GM21360 (cell line): ENCODE data around the gene CTSD.

ENCODE experiments used
- ATAC-seq: cut with Tn5 transposase; IDR thresholded peaks from one replicate; pipeline ENCODE4 v1.9.1; 2021; ENCODE audit warnings: mild to moderate bottlenecking, moderate library complexity; ENCODE audit not compliant: unreplicated experiment

The CTSD gene

DNA sequence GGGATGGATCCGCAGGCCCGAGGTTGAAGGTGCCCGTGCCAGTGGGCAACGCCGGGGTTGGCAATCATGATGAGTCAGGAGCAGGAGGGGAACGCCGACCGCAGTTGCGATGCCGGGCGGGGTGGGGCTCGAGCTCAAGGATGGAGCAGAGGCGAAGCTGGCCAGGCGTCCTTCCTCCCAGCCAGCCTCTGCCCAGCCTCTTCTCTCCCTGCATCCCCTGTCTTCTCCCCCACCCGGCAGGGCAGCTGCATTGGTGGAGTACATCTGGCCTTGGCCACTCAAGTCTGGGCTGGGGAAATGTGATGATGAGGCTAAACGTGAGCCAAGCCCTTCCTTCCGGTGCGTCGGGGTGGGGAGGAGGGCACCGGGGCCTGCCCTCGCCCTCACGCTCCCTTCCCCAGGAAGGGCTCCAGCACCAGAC, 17.2 kb downstream of the CTSD start:
- no peak for ATAC-seq

DNA sequence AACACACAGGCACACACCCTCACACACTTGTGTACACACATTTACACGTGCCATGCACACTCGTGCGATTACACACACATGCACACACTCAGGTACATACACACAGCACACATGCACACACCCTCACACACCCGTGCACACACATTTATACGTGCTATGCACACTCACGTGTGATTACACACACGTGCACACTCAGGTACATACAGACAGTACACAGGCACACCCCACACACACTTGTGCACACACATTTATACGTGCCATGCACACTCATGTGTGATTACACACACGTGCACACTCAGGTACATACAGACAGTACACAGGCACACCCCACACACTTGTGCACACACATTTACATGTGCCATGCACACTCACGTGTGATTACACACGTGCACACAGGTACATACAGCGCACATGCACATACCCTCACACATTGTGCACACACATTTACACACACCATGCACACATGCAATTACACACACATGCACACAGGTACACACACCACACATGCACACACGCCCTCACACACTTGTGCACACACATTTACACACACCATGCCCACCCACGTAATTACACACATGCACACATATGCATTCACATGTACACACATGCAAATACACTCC, 17.9 kb downstream of the CTSD start:
- no peak for ATAC-seq

DNA sequence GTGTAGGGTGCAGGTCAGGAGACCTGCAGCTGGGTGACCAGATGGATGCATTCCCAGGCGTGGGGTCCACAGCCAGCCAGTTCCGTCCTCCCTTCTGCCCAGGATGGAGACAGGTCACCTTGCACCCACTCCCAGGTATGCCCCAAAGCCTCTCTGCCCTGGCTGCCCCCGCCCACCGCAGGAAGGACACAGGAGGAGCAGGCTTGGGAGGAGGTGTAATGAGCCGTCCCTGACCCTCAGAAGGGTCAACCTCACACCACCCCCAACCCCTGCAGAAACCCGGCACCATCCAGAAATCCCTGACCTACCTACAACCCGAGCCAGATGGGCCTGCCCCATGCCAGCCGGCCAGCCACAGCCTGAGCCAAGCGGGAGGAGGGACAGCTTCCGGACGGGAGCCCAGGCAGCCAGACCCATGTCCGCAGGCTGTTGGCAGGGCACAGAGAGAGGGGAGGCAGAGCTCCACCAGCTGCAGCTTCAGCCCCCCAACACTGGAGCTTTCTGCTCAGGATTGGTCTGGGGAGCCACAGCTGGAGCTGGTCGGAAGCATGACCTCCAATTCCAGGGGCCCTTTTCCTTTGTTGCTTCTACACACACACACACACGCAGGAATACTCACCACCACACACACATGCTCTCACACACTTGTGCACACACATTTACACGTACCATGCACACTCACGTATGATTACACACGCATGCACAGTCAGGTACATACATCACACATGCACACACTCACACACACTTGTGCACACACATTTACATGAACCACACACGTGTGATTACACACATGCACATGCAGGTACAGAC, 18.6 kb downstream of the CTSD start:
- no peak for ATAC-seq

DNA sequence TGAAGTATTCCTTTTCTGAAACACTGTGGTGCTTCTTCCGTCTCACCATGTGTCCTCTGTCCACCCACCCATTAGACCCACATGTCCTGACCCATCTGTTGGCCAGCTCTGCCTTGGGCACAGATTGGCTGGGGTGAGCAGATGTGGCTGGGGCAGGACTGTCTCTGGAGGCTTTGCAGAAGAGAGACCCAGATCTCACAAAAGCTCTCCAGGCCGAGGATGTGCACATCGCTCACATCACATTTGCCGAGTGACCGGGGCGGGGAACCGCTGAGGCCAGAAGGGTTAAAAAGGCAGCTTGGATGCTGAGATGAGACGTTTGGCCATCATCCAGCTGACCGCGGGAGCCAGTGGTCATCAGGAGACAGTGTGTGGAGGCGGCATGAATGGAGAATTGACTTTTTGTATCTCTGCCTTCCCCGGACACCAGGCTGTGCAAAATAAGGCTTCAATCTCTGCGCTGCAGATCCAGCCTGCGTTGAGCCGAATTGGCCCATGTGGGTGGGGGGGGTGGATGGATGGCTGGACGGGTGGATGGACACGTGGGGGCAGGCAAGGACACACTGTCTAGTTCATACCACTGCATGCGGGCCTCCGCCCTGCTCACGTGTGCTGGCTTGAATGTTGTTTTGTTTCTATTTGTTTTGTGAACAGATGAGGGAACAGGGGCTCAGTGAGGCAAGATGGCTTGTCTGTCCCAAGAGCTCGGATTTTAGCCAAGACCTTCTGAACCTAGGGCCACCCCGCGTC, 19.4 kb downstream of the CTSD start:
- no peak for ATAC-seq

DNA sequence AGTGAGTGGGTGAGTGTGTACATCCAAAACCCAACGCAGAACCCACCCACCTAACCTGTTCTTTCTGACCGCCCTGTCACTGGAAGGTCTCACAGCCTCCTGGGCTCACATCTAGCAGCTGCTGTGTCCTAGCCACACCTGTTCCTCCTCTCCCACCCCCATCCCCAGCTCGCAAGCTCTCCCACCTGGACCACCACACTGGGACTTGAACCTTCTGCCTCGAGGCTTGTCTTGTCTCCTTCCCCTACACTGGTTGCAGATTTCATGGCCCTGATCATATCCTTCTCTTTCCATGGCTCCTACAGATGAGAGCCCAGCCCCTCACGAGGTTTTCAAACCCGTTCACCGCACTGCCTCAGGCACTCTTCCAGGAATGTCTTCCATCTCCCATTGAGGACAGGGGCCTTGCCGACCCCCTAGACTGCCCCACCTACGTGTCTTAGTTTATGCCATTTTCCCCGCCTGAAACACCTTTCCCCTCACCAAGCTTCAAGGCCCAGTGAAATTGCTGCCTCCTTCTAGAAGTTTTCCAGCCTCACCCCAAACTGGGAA, 20.1 kb downstream of the CTSD start:
- ATAC-seq, result no peak

DNA sequence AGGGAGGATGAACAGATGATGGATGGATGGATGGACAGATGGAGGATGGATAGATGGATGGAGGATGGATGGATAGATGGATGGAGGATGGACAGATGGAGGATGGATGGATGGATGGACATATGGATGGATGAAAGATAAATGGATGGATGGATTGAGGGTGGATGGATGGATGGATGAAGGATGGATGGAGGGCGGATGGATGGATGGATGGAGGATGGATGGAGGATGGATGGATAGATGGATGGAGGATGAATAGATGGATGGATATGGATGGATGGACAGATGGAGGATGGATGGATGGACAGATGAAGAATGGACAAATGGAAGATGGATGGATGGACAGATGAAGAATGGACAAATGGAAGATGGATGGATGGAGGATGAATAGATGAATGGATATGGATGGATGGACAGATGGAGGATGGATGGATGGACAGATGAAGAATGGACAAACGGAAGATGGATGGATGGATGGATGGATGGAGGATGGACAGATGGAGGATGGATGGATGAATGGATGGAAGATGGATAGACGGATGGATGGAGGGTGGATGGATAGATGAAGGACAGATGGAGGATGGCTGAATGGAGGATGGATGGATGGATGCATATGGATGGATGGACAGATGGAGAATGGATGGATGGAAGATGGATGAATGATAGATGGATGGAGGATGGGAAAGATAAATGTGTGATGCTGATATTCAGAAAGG, 20.7 kb downstream of the CTSD start:
- ATAC-seq, result no peak

DNA sequence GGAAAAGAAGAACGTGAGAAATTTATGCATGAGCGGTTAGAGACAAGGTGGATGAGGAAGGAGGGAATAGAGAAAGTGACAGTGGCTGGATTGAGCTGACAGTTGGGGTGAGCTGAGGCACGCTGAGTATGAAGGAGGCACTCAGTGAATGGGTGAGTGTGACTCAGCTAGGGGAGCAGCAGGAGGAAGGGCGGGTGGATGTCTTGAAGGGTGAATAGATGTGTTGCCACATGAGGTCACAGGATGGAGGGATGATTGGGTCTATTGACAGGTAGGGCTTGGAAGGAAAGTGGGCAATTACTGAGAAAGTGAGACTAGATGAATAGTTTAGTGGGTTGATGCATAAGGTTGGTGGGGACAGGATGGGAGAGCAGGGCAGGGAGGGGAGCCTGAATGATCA, 21.4 kb downstream of the CTSD start:
- ATAC-seq, result no peak

DNA sequence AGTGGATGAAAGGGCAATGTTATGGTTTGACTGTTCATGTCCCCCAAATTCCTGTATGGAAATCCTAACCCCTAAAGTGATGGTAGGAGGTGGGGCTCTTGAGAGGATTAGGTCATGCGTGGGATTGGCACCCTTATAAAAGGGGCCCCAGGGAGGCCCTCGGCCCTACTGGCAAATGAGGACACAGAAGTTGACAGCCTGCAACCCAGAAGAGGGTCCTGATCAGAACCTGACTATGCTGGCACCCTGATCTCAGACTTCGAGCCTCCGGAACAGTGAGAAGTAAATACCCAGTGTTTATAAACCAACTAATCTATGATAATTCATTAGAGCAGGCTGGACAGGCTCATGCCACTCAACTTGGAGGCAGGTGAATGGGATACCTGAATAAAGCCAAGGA, 22.0 kb downstream of the CTSD start:
- ATAC-seq, result no peak

DNA sequence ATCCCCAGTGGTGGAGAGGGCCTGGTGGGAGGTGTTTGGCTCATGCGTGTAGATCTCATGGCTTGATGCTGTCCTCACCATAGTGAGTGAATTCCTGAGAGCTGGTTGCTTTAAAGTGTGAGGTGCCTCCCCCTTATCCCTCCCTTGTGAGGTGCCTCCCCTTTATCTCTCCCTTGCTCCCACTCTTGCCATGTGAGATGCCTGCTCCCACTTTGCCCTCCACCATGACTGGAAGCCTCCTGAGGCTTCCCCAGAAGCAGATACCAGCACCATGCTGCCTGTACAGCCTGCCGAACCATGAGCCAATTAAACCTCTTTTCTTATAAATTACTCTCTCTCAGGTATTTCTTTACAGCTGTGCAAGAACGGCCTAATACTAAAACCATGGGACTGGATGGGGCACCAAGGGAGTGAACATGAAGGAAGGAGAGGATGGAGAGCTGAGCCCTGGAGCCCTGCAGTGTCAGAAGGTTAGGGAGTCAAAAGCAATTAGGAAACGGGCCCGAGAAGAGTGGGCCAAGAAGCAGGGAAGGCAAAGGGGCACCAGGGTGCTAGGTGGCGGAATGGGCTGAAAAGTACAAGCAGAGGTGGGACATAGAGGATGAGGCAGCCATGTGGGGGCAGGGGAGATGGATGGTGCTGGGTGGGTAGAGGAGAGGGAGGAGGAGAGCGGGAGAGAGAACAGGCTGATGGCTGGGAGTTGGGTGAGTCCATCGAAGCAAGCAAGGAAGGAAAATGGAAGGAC, 22.8 kb downstream of the CTSD start:
- ATAC-seq, result no peak

DNA sequence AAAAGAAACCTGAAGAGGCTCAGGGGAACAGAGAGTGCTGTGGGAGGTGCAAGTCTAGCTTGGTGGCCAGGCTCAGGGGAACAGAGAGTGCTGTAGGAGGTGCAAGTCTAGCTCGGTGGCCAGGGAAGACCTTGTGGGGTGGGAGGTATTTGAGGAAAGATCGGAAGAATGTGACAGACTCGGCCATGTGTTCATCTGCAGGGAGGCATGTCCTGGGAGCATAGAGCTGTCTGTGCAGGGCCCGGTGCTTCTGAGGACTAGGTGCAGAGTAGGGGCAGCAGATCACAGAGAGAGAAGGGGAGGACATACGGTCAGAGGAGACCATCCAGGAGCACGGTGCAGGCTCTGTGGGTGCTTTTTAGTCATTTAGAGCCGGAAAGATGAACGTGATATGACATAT, 24.2 kb downstream of the CTSD start:
- ATAC-seq, result no peak

DNA sequence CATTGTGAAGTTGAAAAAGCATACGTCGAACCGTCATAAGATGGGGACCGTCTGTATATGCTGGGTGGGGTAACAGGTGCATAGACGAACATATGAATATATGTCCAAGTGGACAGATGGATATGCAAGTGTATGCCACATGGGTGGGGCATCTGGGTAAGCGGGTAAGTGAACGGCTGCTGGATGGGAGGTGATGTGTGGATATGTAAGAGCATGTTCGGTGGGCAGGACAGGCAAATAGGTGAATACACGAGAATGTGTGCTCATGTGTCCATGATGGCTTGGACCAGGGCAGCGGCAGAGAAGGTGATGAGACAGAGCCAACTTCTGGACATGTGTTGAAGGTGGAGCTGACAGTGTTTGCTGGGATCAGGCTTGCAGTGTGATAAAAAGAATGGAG, 25.3 kb downstream of the CTSD start:
- no peak for ATAC-seq

DNA sequence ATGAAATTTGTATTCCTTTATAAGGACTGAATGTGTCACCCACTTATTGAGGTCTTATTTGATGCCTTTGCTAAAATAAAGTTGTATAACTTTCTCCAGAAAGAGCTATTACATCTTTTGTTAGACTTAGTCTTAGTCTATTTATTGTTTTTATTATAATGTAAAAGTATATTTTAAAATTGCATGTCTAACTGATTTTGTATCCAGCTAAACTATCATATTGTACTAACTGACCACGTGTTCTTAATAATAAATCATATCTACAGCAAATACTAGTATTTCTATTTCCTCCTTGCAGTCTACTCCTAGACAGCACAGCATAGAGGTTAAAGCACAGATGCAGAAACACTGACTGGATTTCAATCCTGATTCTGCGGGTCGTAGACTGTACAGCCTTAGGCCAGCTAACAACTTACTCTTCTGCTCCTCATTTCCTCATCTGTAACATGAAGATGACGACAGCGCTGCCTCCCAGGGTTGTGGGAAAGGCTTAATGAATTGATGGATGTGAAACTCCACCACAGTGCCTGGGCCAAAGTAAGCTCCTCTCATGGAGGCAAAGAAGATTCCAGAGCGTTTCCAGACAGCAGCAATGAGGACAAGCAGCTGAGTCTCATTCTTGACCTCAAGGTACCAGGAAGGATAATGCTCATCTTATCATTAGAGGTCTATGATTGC, 26.5 kb downstream of the CTSD start:
- no peak for ATAC-seq

DNA sequence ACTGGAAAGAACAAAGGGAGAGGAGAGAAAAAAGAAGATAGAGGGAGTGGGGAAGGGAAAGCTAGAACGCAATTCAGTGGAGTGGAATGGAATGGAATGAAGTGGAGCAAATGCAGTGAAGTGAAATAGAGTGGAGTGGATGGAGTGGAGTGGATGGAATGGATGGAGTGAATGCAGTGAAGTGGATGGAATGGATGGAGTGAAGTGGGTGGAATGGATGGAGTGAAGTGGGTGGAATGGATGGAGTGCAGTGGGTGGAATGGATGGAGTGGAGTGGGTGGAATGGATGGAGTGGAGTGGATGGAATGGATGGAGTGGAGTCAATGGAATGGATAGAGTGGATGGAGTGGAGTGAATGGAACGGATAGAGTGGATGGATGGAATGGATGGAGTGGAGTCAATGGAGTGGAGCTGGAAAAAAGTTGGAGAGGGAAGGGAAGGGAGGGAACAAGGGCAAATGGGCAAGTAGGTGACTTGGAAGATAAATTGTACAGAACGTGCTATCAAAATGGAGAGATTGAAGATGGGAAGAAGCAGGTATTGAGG, 27.2 kb downstream of the CTSD start:
- ATAC-seq, result no peak

DNA sequence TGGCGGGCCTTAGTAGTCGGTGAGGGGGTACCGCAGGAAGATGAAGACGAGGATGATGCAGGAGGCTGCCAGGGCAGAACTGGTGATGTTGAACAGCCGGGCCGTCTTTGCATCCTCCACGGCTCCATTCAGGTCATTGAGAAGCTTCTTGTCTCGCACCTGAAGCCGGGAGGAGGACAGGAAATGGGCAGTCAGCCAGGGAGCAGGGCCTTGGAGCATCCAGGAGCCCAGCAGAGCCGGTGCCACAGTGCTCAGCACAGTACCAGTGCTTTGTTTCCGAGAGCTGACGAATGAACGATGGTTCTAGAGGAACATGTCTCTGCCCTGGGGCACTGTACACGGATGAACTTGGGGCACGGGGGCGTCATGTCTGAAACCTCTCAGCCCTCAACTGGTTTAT, 28.5 kb downstream of the CTSD start:
- ATAC-seq, result no peak

DNA sequence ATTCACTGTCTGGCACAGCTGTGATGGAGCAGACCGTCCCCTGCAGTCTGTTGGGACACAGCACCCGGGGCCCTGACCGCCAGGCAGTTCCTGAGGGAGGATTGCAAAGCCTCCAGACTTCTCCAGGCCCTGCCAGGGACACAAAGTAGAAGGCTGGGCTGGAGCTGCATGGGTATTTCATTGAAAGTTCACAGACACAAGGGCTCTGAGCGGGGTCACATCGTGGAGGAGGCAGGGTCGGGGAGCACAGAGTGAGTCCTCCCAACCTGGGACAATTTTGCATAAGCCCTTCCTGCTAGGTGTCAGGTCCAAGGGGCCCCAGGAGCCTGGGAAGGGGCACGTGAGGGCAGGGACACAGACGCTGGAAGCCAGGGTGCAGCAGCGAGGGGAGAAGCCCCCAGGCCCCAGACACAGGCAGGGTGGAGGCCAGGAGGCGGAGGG, 29.1 kb downstream of the CTSD start:
- no peak for ATAC-seq

DNA sequence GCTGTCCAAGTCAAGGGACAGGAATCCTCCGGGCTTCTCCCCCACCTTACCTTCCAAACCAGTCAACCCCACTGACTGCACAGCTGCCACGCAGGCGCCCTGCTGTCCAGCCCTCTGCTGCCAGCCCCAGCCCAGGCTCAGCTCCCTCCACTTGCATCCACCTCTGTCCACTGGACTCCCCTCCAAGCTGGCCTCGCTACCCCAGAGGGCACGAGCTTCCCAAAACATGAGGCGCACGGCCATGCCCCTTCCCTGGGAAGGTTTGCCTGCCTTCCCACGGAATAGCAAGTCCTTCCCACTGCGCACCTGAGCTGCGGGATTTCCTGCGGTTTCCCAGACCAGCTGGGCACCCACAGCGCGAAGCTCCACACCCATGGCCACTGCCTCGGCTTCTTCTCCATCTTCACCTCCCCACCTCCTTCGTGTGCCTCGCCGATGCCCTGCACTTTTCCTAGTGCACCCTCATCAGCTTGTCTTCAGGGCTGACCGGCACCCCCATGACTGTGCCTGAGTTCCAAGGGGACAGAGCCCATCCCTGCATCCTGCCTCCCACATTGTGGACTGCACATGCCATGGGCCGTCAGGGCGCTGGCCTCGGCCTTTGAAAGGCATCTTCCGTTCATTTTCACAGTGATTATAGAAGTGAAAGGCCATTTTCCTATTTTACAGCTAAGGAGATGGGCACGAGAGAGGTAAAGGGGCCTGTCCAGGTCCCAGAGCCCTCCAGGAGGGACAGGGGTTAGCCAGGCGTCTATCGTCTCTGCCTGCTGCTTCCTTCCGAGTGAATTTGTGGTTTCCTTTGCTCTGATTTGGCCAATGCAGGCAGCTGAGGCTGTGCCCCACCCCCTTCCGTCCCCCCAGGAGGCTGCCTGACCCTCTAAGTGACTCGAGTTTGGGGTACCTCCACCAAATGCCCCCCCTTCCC, 29.7 kb downstream of the CTSD start:
- no peak for ATAC-seq

DNA sequence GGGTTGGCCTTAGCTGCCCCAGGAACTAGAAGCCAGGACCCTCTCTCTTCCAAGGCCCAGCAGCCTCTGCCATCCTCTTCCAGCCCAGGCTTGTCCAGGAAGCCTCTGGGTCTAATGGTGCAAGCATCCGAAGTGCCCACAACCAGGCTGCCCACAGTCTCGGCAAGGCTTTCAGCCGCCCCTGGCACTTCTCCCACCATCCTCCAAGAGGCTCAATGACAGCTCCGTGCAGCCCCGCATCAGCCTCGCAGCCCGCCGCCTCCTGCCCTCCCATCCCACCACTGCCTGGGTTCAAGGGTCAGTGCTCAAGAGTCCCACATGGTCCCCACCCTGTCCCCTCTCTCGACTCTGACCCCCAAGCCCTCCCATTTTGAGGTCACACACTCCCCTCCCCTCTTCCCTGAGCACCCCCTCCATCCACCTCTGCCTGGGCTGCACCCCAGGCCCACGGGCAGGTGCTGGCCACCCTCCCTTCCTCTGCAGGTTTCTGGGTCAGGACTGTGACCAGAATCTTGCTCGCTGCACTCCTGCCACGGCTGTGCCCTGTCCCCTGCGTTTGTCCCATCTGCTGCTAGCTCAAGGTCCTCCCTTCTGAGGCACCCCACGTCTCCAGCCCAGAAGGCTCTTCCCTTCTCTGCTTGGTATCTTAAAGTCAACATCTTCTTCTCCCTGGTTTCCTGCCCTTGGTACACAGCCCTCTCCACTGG, 30.6 kb downstream of the CTSD start:
- ATAC-seq, result no peak
